ENCODE data around the gene TRIM6. TPM values are rescaled to one million over a fixed set of nuclear protein-coding genes. Genes with fewer than 3 reads are reported as not detected.

TRIM6 gene
- total RNA-seq, 2 experiments from 2014 or later, result not detected

- Histone ChIP-seq H3K36me3 (ENCODE audit: insufficient read depth, low read length) (no peaks in the 10 kb centered on the region), H2AFZ (ENCODE audit: low read length) (no peak overlapping the region), H3K4me2 (ENCODE audit: low read length) (no peak overlapping the region), H3K4me1 (ENCODE audit: insufficient read depth, low read length, poor library complexity, severe bottlenecking) (no peaks in the 10 kb centered on the region), H4K20me1 (ENCODE audit: insufficient read depth, low read length) (no peaks in the 10 kb centered on the region), H3K27ac (ENCODE audit: low read depth, low read length, poor library complexity, severe bottlenecking) (no peak overlapping the region), H3K4me3 (ENCODE audit: low read depth, low read length, poor library complexity, severe bottlenecking) (no peak overlapping the region), H3K9me3 (ENCODE audit: low read length) (no peaks in the 10 kb centered on the region), H3K79me2 (ENCODE audit: insufficient read depth, low read depth, low read length) (no peaks in the 10 kb centered on the region), H3K9me2 (ENCODE audit: insufficient read depth, low read length) (no peaks in the 10 kb centered on the region)
- intact Hi-C loops (cut with micrococcal nuclease; ENCODE audit: unreplicated experiment), result no loop called here
- BruUV-seq (replicated peaks), result no TSS peak
- ChIA-PET CTCF (ENCODE audit: unreplicated experiment) (no interaction called here), POLR2A (interaction anchor here (0.6 kb wide), 1 partner anchor 71 kb away, joined by 3 read pairs; no protein-coding TSS in a partner anchor)
- DNase-seq (ENCODE audit: low spot score), result no peak
- no peak for TF ChIP-seq CTCF (conservative IDR thresholded peaks at IDR 0.05; ENCODE audit: low read length)
- no peak for TF ChIP-seq EZH2phosphoT487 (IDR thresholded peaks at IDR 0.05; ENCODE audit: borderline replicate concordance, low read depth, low read length)
Observed at GRCh38 chr11:5603326-5603725, 6.9 kb downstream of the TRIM6 start.

GRCh38 chr11:5604896-5605295, 8.5 kb downstream of the TRIM6 start:
- H3K9me3 ChIP-seq (ENCODE audit: low read length), result no peaks in the 10 kb centered on the region
- ChIA-PET CTCF (ENCODE audit: unreplicated experiment) (no interaction called here), POLR2A (interaction anchor here (1.2 to 1.4 kb wide), 3 partner anchors 18 to 388 kb away, joined by 3 to 5 read pairs (median 3); no protein-coding TSS in a partner anchor)
- BruUV-seq (replicated peaks), result no TSS peak
- no peak for DNase-seq (ENCODE audit: low spot score)
- no peak for TF ChIP-seq CTCF (conservative IDR thresholded peaks at IDR 0.05; ENCODE audit: low read length)
- no peak for TF ChIP-seq EZH2phosphoT487 (IDR thresholded peaks at IDR 0.05; ENCODE audit: borderline replicate concordance, low read depth, low read length)
- no peak overlapping the region for H3K4me3 ChIP-seq (ENCODE audit: low read depth, low read length, poor library complexity, severe bottlenecking)
- H3K4me1 ChIP-seq (ENCODE audit: insufficient read depth, low read length, poor library complexity, severe bottlenecking), result no peaks in the 10 kb centered on the region
- H3K36me3 ChIP-seq (ENCODE audit: insufficient read depth, low read length), result no peaks in the 10 kb centered on the region
- no peak overlapping the region for H3K4me2 ChIP-seq (ENCODE audit: low read length)
- intact Hi-C loops (cut with micrococcal nuclease; ENCODE audit: unreplicated experiment), result no loop called here
- no peak overlapping the region for H2AFZ ChIP-seq (ENCODE audit: low read length)
- H3K27ac ChIP-seq (ENCODE audit: low read depth, low read length, poor library complexity, severe bottlenecking), result no peak overlapping the region
- H4K20me1 ChIP-seq (ENCODE audit: insufficient read depth, low read length), result no peaks in the 10 kb centered on the region
- H3K79me2 ChIP-seq (ENCODE audit: insufficient read depth, low read depth, low read length), result no peaks in the 10 kb centered on the region
- H3K9me2 ChIP-seq (ENCODE audit: insufficient read depth, low read length), result no peaks in the 10 kb centered on the region

GRCh38 chr11:5605849-5606248, 9.4 kb downstream of the TRIM6 start:
- Histone ChIP-seq H3K4me2 (ENCODE audit: low read length) (no peak overlapping the region), H2AFZ (ENCODE audit: low read length) (no peak overlapping the region), H3K9me3 (ENCODE audit: low read length) (no peaks in the 10 kb centered on the region), H3K36me3 (ENCODE audit: insufficient read depth, low read length) (no peaks in the 10 kb centered on the region), H3K4me1 (ENCODE audit: insufficient read depth, low read length, poor library complexity, severe bottlenecking) (no peaks in the 10 kb centered on the region), H3K79me2 (ENCODE audit: insufficient read depth, low read depth, low read length) (no peaks in the 10 kb centered on the region), H4K20me1 (ENCODE audit: insufficient read depth, low read length) (no peaks in the 10 kb centered on the region), H3K4me3 (ENCODE audit: low read depth, low read length, poor library complexity, severe bottlenecking) (no peak overlapping the region), H3K9me2 (ENCODE audit: insufficient read depth, low read length) (no peaks in the 10 kb centered on the region), H3K27ac (ENCODE audit: low read depth, low read length, poor library complexity, severe bottlenecking) (no peak overlapping the region)
- TF ChIP-seq CTCF (conservative IDR thresholded peaks at IDR 0.05; ENCODE audit: low read length) (peak; percentile 49), EZH2phosphoT487 (IDR thresholded peaks at IDR 0.05; ENCODE audit: borderline replicate concordance, low read depth, low read length) (no peak)
- ChIA-PET CTCF (ENCODE audit: unreplicated experiment) (no interaction called here), POLR2A (interaction anchor here (1.2 kb wide), 1 partner anchor 20 kb away, joined by 5 read pairs; no protein-coding TSS in a partner anchor)
- peak; percentile 18 for DNase-seq (ENCODE audit: low spot score)
- no TSS peak for BruUV-seq (replicated peaks)
- intact Hi-C loops (cut with micrococcal nuclease; ENCODE audit: unreplicated experiment), result no loop called here
